HG02759 (cell line): ENCODE results near the gene RPS5.
"Not testable (repeated sequence)": the region's sequence is repeated elsewhere in the genome, so short reads cannot be mapped to it uniquely, and the experiment has no call there.

Source experiments
- ATAC-seq: cut with Tn5 transposase; IDR thresholded peaks from one replicate; pipeline ENCODE4 v1.9.1; 2021; ENCODE audit warnings: mild to moderate bottlenecking, moderate library complexity; ENCODE audit not compliant: unreplicated experiment

The RPS5 gene

GRCh38 chr19:58403920-58404478 lies 16.9 kb downstream of the RPS5 start:
- ATAC-seq, result not testable (repeated sequence)

GRCh38 chr19:58406818-58407657 lies 20.0 kb downstream of the RPS5 start:
- ATAC-seq, result no peak

GRCh38 chr19:58407658-58408151 lies 20.6 kb downstream of the RPS5 start:
- ATAC-seq, result peak; percentile 7

DNA sequence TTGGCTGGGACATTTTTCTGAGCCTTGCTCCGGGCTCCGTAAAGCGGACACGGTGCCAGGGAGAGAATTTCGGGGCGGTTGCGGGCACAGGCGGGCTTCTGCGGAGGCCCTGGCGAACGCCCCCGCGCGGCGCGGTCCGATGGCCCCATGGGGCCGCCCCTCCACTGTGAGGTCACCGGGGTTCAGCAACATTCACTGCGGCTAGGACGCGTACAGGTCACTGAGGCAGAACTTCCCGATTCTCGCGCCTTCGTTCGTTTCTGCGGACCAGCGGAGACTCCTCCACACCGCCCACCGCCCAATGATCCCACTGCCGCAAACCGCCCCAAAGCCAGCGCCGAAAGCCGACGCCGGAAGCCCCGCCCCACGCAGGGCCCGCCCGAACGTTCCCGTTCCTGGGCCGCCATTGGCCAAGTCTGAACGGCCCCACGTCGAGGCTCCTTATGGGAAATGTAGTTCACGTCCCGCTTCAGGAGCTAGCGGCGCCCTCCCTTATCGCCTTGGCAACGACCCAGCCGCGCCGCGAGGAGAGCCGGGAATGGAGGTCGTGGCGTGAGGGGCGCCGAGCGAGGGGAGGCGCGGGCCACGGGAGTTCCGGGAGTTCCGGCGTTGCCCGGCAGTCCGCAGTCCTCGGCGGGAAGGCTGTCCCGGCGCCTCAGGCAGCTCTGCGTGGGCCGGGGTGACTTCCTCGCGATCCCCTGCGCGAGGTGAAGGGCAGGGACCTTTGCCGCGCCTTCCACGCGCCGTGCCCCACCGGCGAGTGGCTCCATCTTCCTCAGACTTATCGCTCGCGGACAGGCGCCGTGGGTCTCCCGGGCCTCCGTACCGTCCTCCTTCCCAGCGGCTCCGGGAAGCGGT lies 21.3 kb downstream of the RPS5 start, which contains the start of gene ZNF584:
Gene ZNF584 (plus strand): TSS at position 498 of the 858 bp plus-strand sequence. CDS start 499 bp downstream, outside the sequence.
- peak; percentile 93 for ATAC-seq

DNA sequence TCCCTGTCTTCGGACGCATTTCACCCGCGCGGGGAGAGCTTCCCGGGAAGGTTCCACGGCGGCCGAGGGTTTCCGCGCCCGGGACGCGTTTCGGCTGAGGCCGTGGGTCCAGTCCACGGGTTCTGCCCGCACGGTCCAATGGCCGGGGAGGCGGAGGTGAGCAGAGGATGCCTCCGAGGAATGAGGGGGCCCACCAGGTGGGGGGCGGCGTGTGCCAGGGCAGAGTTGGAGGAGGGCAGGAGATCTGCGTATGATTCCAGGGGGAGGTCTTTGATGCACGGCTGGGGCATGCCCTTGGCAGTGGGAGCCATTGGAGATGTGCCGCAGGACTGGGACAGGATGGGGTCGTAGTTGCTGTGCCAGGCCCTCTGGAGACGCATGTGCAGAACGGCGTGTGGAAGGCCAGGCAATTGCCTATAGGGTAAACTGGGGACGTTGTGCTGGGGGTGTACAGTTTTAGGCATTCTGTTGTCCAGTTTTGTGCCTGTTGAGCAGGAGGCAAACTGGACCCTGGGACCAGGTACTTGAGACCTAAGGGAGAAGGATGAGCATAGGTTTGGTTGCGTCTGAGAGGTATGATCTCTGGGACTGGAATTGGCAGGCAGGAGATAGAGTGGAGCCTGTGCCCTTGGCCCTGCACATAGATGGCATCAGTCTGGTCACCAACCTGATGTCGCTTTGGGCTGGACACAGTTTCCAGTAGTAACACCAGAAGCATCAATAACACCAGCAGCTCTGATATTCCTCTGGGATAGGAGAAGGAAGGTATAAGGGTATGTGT lies 22.1 kb downstream of the RPS5 start:
- peak; percentile 12 for ATAC-seq

DNA sequence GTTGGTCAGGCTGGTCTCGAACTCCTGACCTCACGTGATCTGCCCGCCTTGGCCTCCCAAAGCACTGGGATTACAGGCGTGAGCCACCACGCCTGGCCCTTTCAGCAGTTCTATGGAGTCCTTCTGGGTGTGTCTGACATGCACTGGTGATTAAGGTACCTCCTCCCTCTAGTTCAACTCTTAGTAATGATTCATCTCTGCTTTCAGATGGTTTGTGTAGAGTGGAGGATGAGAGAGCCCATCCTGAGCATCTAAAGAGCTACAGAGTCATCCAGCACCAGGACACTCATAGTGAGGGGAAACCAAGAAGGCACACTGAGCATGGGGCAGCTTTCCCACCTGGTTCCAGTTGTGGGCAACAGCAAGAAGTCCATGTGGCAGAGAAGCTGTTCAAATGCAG lies 29.5 kb downstream of the RPS5 start:
- ATAC-seq, result no peak

DNA sequence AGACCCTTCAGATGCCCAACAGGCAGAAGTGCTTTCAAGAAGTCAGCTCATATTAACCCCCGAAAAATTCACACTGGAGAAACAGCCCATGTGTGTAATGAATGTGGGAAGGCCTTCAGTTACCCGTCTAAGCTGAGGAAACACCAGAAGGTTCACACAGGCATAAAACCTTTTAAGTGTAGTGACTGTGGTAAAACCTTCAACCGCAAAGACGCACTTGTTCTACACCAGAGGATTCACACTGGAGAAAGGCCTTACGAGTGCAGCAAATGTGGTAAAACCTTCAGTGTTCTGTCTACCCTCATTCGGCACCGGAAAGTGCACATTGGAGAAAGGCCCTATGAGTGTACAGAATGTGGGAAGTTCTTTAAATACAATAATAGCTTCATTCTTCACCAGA lies 30.0 kb downstream of the RPS5 start:
- ATAC-seq, result no peak

DNA sequence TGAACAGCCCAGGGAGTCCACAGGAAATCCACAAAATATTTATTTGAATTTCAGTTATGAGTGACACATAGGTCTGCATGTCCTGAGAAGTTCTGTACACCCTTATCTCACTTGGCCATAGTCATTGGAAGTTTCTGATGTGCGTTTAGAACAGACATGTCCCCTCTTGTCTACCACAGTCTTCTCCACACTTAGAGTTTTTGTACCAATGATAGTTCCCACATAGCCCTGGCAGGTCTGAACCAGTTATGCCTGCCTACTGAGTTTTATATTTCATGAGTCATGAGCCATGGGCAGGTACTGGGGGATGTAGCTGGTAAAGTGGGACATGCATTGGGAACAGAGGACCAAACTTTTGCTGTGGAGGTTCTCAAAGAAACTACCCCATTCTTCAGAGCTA lies 41.5 kb downstream of the RPS5 start:
- ATAC-seq, result no peak

- ATAC-seq, result no peak
These were observed 42.7 kb downstream of the RPS5 start for GRCh38 chr19:58429745-58430144.

DNA sequence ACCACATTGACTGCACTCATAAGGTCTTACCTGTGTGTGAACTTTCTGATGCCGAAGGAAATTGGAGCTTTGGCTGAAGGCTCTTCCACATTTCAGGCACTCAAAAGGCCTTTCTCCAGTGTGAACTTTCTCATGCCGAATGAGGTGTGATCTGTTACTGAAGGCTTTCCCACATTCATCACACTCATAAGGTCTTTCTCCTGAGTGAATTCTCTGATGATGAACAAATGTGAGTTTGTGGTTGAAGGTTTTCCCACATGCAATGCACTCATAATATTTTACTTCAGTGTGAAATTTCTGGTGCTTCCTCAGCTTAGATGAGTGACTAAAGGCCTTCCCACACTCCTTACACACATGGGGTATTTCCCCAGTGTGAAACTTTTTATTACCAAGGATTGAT lies 47.1 kb downstream of the RPS5 start:
- ATAC-seq, result no peak

DNA sequence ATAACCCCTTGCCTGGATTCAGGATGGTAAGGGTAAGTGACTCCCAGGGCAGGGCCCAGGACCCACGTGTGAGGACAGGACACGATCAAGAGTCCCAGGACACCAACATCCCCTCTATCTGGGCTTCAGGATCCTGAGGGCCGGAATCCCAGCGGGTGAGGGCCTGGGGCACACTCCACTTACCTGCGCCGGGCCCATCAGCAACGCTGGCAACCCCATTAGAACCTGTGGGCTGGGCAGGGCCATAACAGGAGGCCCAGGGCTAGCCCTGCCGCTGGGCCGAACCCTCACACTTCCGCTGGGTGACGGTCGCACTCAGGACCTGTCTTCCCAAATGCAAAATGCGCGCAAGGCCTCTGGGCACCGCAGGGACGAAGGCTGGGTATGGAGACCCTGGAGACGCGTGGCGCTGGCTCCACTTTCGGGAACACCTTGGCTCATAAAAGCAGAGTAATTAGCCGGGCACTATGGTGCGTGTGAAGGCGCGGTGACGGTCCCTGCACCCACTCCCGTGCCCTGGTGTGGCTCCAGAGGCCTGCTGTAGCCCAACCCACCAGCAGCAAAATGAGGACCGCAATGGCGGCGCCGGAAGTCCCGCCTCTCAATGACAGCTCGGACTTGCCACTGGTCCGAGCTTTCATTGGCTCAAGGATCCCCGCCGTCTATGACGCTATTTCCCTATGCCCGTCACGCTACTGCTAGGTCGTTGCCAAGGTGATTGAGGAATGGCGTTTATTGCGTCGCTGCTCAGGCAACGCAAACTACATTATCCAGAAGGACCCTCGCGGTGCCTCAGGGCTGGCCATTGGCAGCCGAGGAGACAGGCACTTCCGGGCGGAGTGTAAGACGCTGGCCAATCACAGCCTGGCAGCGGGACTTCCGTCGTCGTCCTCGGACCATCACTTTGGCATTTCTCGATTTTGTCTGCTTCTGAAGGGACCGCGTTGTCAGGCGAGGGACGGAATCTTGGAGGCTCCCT lies 52.8 kb downstream of the RPS5 start, which contains the start of gene ZNF132:
Gene ZNF132 (minus strand): TSS at position 578 of the 979 bp plus-strand sequence. CDS start 332 bp downstream, at position 246.
- peak; percentile 95 for ATAC-seq

GRCh38 chr19:58440556-58440955 lies 53.5 kb downstream of the RPS5 start:
- ATAC-seq, result no peak

- not testable (repeated sequence) for ATAC-seq
These were observed 55.9 kb downstream of the RPS5 start for GRCh38 chr19:58442986-58443385.
